Nephron progenitor cell (in vitro differentiated cells): ENCODE measurements around the gene RIPK4.

Source experiments
- DNase-seq: peaks from one replicate; pipeline ENCODE4 v3.0.0; 2021
- H3K27ac Mint-ChIP-seq: 2 replicates; pipeline ENCODE4 v1.8.0; 2021; ENCODE audit warnings: mild to moderate bottlenecking, moderate library complexity, mixed read lengths
- H3K27me3 Mint-ChIP-seq: 2 replicates; pipeline ENCODE4 v1.8.0; 2021; ENCODE audit warnings: mild to moderate bottlenecking, low read depth, mixed read lengths; ENCODE audit not compliant: poor library complexity
- H3K36me3 Mint-ChIP-seq: 2 replicates; pipeline ENCODE4 v1.8.0; 2021; ENCODE audit warnings: low read depth, mixed read lengths
- H3K4me1 Mint-ChIP-seq: 2 replicates; pipeline ENCODE4 v1.8.0; 2021; ENCODE audit warnings: mixed read lengths
- H3K4me3 Mint-ChIP-seq: 2 replicates; pipeline ENCODE4 v1.8.0; 2021; ENCODE audit warnings: mild to moderate bottlenecking, moderate library complexity, mixed read lengths
- H3K9me3 Mint-ChIP-seq: 2 replicates; pipeline ENCODE4 v1.8.0; 2021; ENCODE audit warnings: mild to moderate bottlenecking, moderate library complexity, mixed read lengths
- TF ChIP-seq, protein P1 (sequence below): fragments of 200-600 bp; sonication (generic); IDR thresholded peaks from 2 replicates; pipeline ENCODE4 v1.5.0; 2021; ENCODE audit warnings: antibody characterized with exemption

RIPK4 gene

DNA sequence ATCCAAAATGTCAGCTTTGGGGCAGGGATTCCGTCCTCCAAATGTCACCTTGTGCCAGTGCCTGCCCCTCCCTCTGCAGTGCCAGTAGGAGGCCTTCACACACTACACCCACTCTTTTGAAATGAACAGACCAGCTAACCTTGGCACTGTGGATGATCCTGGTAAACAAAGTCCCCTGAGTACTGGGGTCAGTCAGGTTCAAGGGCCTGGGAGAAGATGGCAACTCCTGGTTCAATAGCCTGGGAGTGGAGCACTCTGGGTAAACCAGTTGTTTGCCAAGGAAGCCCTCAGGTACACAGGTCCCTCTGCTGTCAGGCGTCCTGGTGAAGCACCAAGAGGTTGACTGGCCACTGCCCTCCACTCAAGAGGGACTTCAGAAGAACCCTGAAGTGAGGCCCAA is 30.4 kb downstream of the RIPK4 start:
- no peak overlapping the region for H3K27ac Mint-ChIP-seq

DNA sequence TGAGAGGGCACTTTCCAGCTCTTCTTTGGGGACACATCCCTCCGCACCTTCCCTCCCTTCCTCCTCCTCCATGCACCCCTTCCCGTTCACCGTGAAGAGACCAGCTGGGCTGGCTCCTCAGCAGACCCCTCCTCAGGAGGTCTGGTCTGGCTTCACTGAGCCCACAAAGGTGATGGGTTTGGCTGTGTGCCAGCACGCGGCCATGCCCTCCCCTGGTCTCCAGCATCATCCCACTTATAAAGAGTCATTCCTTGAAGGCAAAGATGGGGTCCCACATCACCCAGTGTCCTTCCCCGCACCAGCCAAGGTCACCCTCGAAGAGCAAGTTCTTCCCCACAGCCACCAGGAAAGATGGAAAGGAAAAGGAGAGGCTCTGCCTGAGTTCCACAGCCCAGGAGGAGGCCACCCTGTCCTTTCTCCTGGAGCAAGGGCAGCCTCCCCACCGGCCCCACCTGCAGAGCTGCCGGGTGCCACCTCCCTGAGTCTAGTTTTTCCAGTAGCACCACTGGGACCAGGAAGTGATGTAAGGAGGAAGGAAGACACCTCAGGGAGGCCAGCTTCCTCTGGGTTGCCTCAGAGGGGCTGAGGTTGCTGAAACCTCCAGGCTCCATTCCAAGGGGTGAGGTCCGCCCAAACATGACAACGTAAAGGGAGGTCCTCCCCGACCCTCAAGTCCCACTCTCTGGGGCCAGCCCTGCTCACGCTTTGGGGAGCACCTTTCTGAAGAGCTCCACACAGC is 32.7 kb downstream of the RIPK4 start:
- Mint-ChIP-seq H3K27ac (no peak overlapping the region), H3K4me3 (no peak overlapping the region), H3K9me3 (peaks cover 75% of the 10 kb centered on the region)

More for the DNA sequence above, 30.4 kb downstream of the RIPK4 start:
- Mint-ChIP-seq H3K4me3 (no peak overlapping the region), H3K9me3 (peaks cover 75% of the 10 kb centered on the region), H3K27me3 (peaks cover 21% of the 10 kb centered on the region), H3K36me3 (peaks cover 28% of the 10 kb centered on the region), H3K4me1 (no peaks in the 10 kb centered on the region)
- TF ChIP-seq, protein P1, sequence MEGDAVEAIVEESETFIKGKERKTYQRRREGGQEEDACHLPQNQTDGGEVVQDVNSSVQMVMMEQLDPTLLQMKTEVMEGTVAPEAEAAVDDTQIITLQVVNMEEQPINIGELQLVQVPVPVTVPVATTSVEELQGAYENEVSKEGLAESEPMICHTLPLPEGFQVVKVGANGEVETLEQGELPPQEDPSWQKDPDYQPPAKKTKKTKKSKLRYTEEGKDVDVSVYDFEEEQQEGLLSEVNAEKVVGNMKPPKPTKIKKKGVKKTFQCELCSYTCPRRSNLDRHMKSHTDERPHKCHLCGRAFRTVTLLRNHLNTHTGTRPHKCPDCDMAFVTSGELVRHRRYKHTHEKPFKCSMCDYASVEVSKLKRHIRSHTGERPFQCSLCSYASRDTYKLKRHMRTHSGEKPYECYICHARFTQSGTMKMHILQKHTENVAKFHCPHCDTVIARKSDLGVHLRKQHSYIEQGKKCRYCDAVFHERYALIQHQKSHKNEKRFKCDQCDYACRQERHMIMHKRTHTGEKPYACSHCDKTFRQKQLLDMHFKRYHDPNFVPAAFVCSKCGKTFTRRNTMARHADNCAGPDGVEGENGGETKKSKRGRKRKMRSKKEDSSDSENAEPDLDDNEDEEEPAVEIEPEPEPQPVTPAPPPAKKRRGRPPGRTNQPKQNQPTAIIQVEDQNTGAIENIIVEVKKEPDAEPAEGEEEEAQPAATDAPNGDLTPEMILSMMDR, result no peak
- no peak for DNase-seq

DNA sequence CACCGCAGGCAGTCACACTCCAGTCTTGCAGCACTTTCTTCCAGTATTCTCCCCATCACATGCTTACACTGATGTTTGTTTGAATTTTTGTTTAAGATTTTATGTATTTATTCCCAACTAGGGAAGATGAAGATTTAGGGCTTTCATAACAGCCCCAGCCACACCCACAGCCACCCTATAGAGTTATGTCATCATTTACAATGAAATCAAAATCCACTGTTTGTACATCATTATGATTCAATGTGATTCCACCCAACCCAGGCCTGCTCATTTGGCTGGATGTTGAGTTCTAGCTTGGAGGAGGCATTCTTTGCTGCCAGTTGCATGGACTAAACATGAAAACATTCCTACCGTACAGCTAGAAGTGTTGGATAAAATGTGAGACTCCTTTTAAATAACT is 35.8 kb downstream of the RIPK4 start:
- Mint-ChIP-seq H3K27me3 (peaks cover 61% of the 10 kb centered on the region), H3K9me3 (peaks cover 45% of the 10 kb centered on the region), H3K27ac (no peak overlapping the region), H3K36me3 (peaks cover 8% of the 10 kb centered on the region), H3K4me1 (peaks cover 24% of the 10 kb centered on the region), H3K4me3 (no peak overlapping the region)
- DNase-seq, result no peak
- TF ChIP-seq, protein P1, result no peak

More for the DNA sequence above, 32.7 kb downstream of the RIPK4 start:
- H3K36me3 Mint-ChIP-seq, result peaks cover 28% of the 10 kb centered on the region
- TF ChIP-seq, protein P1, result no peak
- no peak for DNase-seq
- peaks cover 35% of the 10 kb centered on the region for H3K27me3 Mint-ChIP-seq
- peaks cover 14% of the 10 kb centered on the region for H3K4me1 Mint-ChIP-seq

DNA sequence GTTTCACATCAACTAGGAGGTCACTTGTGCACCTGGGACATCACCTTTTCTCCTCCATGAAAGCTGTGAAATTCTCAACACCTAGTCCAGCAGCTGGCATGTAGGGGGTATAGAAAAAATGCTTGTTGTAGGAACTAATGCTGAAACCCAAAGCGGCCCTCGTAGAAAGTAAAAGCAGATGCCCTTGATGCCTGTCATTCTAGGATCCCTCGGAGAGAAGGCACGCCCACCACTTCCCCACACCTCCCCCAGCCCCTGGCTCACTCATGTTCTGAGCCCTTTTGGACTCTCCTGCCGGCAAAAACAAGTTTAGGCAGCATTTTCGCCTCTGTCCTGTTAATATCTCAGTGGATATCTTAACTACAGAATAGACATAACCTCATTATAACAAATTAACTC is 36.5 kb downstream of the RIPK4 start:
- H3K4me1 Mint-ChIP-seq, result peaks cover 29% of the 10 kb centered on the region
- TF ChIP-seq, protein P1, result no peak
- H3K27ac Mint-ChIP-seq, result no peak overlapping the region
- no peak overlapping the region for H3K4me3 Mint-ChIP-seq
- peaks cover 68% of the 10 kb centered on the region for H3K27me3 Mint-ChIP-seq
- H3K36me3 Mint-ChIP-seq, result peaks cover 8% of the 10 kb centered on the region
- peaks cover 38% of the 10 kb centered on the region for H3K9me3 Mint-ChIP-seq
- no peak for DNase-seq

DNA sequence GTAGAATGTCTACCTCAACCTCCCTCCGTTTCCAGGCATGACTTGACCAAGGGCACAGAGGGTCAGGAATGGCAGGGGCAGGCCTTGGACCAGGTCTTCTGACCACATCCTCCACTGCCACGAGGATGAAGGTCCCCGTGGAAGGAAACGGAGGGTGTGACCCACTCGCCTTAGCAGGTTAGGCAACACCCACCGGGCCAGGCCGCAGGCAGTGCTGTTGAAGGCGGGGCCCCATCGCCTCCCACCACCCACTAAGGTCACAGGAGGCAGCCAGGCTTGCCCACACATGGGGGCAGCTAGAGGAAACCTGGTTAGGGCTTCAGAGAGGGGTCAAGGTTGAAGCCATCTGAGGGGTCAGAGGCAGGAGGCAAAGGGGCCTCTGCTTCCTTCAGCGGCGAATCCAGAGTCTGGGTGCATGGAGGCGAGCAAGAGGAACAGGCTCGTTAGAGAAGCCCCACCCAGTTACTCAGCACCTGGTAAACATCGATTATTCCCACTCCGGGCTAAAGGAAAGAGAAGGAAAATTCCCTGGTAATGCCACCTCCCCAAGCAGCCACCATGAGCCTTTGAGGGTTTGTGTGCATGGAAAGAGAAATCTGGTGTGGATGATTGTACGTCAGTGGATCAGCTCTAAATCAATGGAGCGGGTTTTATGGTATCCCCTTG is 37.0 kb downstream of the RIPK4 start:
- DNase-seq, result no peak
- Mint-ChIP-seq H3K4me1 (peaks cover 31% of the 10 kb centered on the region), H3K36me3 (peaks cover 8% of the 10 kb centered on the region), H3K27ac (no peak overlapping the region), H3K9me3 (peaks cover 33% of the 10 kb centered on the region), H3K27me3 (peaks cover 70% of the 10 kb centered on the region), H3K4me3 (no peak overlapping the region)
- TF ChIP-seq, protein P1, result no peak
